H1 (cell line): ENCODE measurements around the gene GPR161. TPM values are rescaled to one million over a fixed set of nuclear protein-coding genes. Genes with fewer than 3 reads are reported as not detected.

ENCODE experiments used
- CTCF ChIA-PET: fragments of 300-600 bp; sonication (Branson Sonifier 250); formaldehyde crosslinking; loops from one replicate; lab custom pipeline; 2021; ENCODE audit not compliant: partially characterized antibody; lab: Charles Lee
- POLR2A ChIA-PET: fragments of 300-600 bp; sonication (Branson Sonifier 250); formaldehyde crosslinking; loops from one replicate; lab custom pipeline; 2021; ENCODE audit warnings: inconsistent platforms; ENCODE audit not compliant: partially characterized antibody; lab: Charles Lee
- DNase-seq, 2 experiments: peaks; one replicate each; pipeline versions ENCODE4 v3.0.0 to v3.0.0-alpha.2; 2010 to 2022; ENCODE audit warnings: low spot score in 2 of 2, low read depth in 1 of 2, mixed read lengths in 1 of 2
- FAIRE-seq: peaks from 2 replicates; lab custom pipeline; 2011; peaks lifted over from hg19 to GRCh38; lab: Jason Lieb, UNC
- H2AFZ ChIP-seq: 2 replicates; pipeline ENCODE4 v1.8.1; 2012; ENCODE audit warnings: low read length, inconsistent platforms
- H2AK5ac ChIP-seq: 2 replicates; pipeline ENCODE4 v1.6.1; 2013; ENCODE audit warnings: low read depth, low read length
- H2BK120ac ChIP-seq: replicated peaks from 2 replicates; pipeline ENCODE3; 2013; ENCODE audit warnings: low read depth, low read length, inconsistent platforms
- H2BK12ac ChIP-seq: 2 replicates; pipeline ENCODE4 v1.6.1; 2013; ENCODE audit warnings: low read depth, low read length
- H2BK15ac ChIP-seq: 2 replicates; pipeline ENCODE4 v1.6.1; 2013; ENCODE audit warnings: low read length
- H2BK20ac ChIP-seq: 2 replicates; pipeline ENCODE4 v1.6.1; 2013; ENCODE audit warnings: low read length
- H2BK5ac ChIP-seq: 2 replicates; pipeline ENCODE4 v1.6.1; 2013; ENCODE audit warnings: low read depth, low read length
- H3K14ac ChIP-seq: 2 replicates; pipeline ENCODE4 v1.6.1; 2013; ENCODE audit warnings: inconsistent platforms; ENCODE audit not compliant: insufficient read length
- H3K18ac ChIP-seq: 2 replicates; pipeline ENCODE4 v1.6.1; 2013; ENCODE audit warnings: low read length; ENCODE audit errors: extremely low read depth
- H3K23ac ChIP-seq: 2 replicates; pipeline ENCODE4 v1.6.1; 2013; ENCODE audit warnings: inconsistent platforms; ENCODE audit not compliant: insufficient read length
- H3K23me2 ChIP-seq: 2 replicates; pipeline ENCODE4 v1.6.1; 2013; ENCODE audit warnings: low read depth, low read length
- H3K27ac ChIP-seq: 2 replicates; pipeline ENCODE4 v1.6.1; 2011; ENCODE audit warnings: low read depth, low read length, inconsistent platforms
- H3K27me3 ChIP-seq, 4 experiments: replicated peaks in 1 of 4; 1 replicate in 1 of 4; 2 replicates in 3 of 4; pipeline versions ENCODE4 v1.6.1 to v1.8.1; 2011 to 2013; ENCODE audit warnings: low read length in 3 of 4, mild to moderate bottlenecking in 3 of 4, inconsistent platforms in 2 of 4, mixed read lengths in 2 of 4, moderate library complexity in 1 of 4; ENCODE audit not compliant: control insufficient read depth in 3 of 4, insufficient read depth in 3 of 4; ENCODE audit errors: extremely low read depth in 1 of 4
- H3K36me3 ChIP-seq, 4 experiments: 2 replicates each; pipeline versions ENCODE4 v1.6.1 to v1.8.1; 2011 to 2013; ENCODE audit warnings: mild to moderate bottlenecking in 4 of 4, low read length in 3 of 4, moderate library complexity in 2 of 4, control low read depth in 1 of 4, inconsistent platforms in 1 of 4; ENCODE audit not compliant: insufficient read depth in 4 of 4, control insufficient read depth in 2 of 4
- H3K4ac ChIP-seq: replicated peaks from 2 replicates; pipeline ENCODE3; 2013; ENCODE audit warnings: low read length, low read depth, mixed read lengths, inconsistent platforms; ENCODE audit not compliant: insufficient read length
- H3K4me1 ChIP-seq, 4 experiments: replicated peaks in 1 of 4; 1 replicate in 1 of 4; 2 replicates in 3 of 4; pipeline versions ENCODE4 v1.6.1 to v1.8.1; 2011 to 2013; ENCODE audit warnings: low read length in 3 of 4, inconsistent platforms in 2 of 4, mixed read lengths in 1 of 4; ENCODE audit not compliant: insufficient read depth in 4 of 4, control insufficient read depth in 3 of 4
- H3K4me2 ChIP-seq, 2 experiments: 2 replicates each; pipeline versions ENCODE4 v1.6.1 to v1.8.1; 2011 to 2013; ENCODE audit warnings: low read depth in 2 of 2, low read length in 2 of 2, control low read depth in 1 of 2, inconsistent platforms in 1 of 2, mild to moderate bottlenecking in 1 of 2; ENCODE audit not compliant: insufficient read depth in 1 of 2
- H3K4me3 ChIP-seq, 4 experiments: fragments of 200-600, 300-600 bp in 1 of 4; sonication (generic), shearing (Covaris generic), sonication (Bioruptor Twin) in 1 of 4; 2 replicates each; pipeline versions ENCODE4 v1.5.1 to v1.8.1; 2011 to 2016; ENCODE audit warnings: low read length in 4 of 4, low read depth in 3 of 4, control low read depth in 2 of 4, inconsistent platforms in 2 of 4, mild to moderate bottlenecking in 2 of 4, mixed read lengths in 1 of 4, moderate library complexity in 1 of 4; ENCODE audit not compliant: insufficient read depth in 2 of 4; ENCODE audit errors: extremely low read depth in 1 of 4
- H3K56ac ChIP-seq: replicated peaks from 2 replicates; pipeline ENCODE3; 2013; ENCODE audit warnings: low read depth, mild to moderate bottlenecking, mixed read lengths, low read length, inconsistent platforms; ENCODE audit not compliant: insufficient read length
- H3K79me1 ChIP-seq: 2 replicates; pipeline ENCODE4 v1.6.1; 2013; ENCODE audit warnings: low read depth, low read length, control low read depth
- H3K79me2 ChIP-seq, 2 experiments: 2 replicates each; pipeline versions ENCODE4 v1.6.1 to v1.8.1; 2012 to 2013; ENCODE audit warnings: low read length in 2 of 2, mild to moderate bottlenecking in 2 of 2, inconsistent platforms in 1 of 2; ENCODE audit not compliant: insufficient read depth in 2 of 2, control insufficient read depth in 1 of 2
- H3K9ac ChIP-seq, 4 experiments: replicated peaks in 1 of 4; 1 replicate in 1 of 4; 2 replicates in 3 of 4; pipeline versions ENCODE4 v1.6.1 to v1.8.1; 2011 to 2013; ENCODE audit warnings: low read depth in 3 of 4, low read length in 3 of 4, control low read depth in 2 of 4, mild to moderate bottlenecking in 2 of 4, moderate library complexity in 2 of 4, inconsistent platforms in 1 of 4; ENCODE audit errors: extremely low read depth in 1 of 4
- H3K9me3 ChIP-seq, 2 experiments: 2 replicates each; pipeline versions ENCODE4 v1.6.1 to v1.8.1; 2012 to 2013; ENCODE audit warnings: mild to moderate bottlenecking in 2 of 2, moderate library complexity in 2 of 2, control low read depth in 1 of 2, inconsistent platforms in 1 of 2, low read depth in 1 of 2, low read length in 1 of 2, mixed read lengths in 1 of 2; ENCODE audit not compliant: insufficient read depth in 2 of 2
- H4K20me1 ChIP-seq, 2 experiments: replicated peaks in 1 of 2; 2 replicates each; pipeline versions ENCODE3 to v1.8.1; 2011 to 2013; ENCODE audit warnings: inconsistent platforms in 2 of 2, low read length in 2 of 2, mild to moderate bottlenecking in 1 of 2; ENCODE audit not compliant: insufficient read depth in 2 of 2, control insufficient read depth in 1 of 2
- H4K5ac ChIP-seq: 2 replicates; pipeline ENCODE4 v1.6.1; 2013; ENCODE audit warnings: low read length, low read depth, mixed read lengths, inconsistent platforms; ENCODE audit not compliant: insufficient read length
- H4K8ac ChIP-seq: 2 replicates; pipeline ENCODE4 v1.8.0; 2013; ENCODE audit warnings: mild to moderate bottlenecking, moderate library complexity, low read length, inconsistent platforms; ENCODE audit not compliant: insufficient read depth; ENCODE audit errors: extremely low read depth
- H4K91ac ChIP-seq: replicated peaks from 2 replicates; pipeline ENCODE3; 2013; ENCODE audit warnings: low read length, mixed read lengths, inconsistent platforms; ENCODE audit not compliant: insufficient read length
- BCL11A ChIP-seq, 2 experiments: IDR thresholded peaks; one replicate each; pipeline ENCODE4 v1.6.1; 2011; ENCODE audit warnings: low read depth in 2 of 2, low read length in 2 of 2, mild to moderate bottlenecking in 2 of 2
- CEBPB ChIP-seq: IDR thresholded peaks from 2 replicates; pipeline ENCODE4 v1.6.1; 2012; ENCODE audit warnings: low read depth, low read length
- GABPA ChIP-seq: IDR thresholded peaks from 2 replicates; pipeline ENCODE4 v1.6.1; 2011; ENCODE audit warnings: mild to moderate bottlenecking, low read length, moderate library complexity, borderline replicate concordance; ENCODE audit not compliant: insufficient read depth
- JUND ChIP-seq: IDR thresholded peaks from 2 replicates; pipeline ENCODE4 v1.6.1; 2011; ENCODE audit warnings: mild to moderate bottlenecking, improper control_type of control experiment, low read length
- KDM4A ChIP-seq: IDR thresholded peaks from one replicate; pipeline ENCODE4 v1.7.1; 2012; ENCODE audit warnings: low read depth, mild to moderate bottlenecking, moderate library complexity, low read length, inconsistent platforms; ENCODE audit not compliant: severe bottlenecking
- MAFK ChIP-seq: IDR thresholded peaks from 2 replicates; pipeline ENCODE4 v1.6.1; 2012; ENCODE audit warnings: low read depth, mild to moderate bottlenecking, improper control_type of control experiment, low read length
- NANOG ChIP-seq: IDR thresholded peaks from 2 replicates; pipeline ENCODE4 v1.6.1; 2011; ENCODE audit warnings: low read length, low read depth, mild to moderate bottlenecking, inconsistent platforms; ENCODE audit not compliant: insufficient read depth, poor library complexity, severe bottlenecking
- POLR2AphosphoS5 ChIP-seq: IDR thresholded peaks from 2 replicates; pipeline ENCODE4 v1.6.1; 2011; ENCODE audit warnings: low read depth, low read length
- POU5F1 ChIP-seq: IDR thresholded peaks from 2 replicates; pipeline ENCODE4 v1.6.1; 2011; ENCODE audit warnings: low read depth, mild to moderate bottlenecking, low read length, moderate library complexity
- SIX5 ChIP-seq: IDR thresholded peaks from 2 replicates; pipeline ENCODE4 v1.6.1; 2011; ENCODE audit warnings: mild to moderate bottlenecking, low read depth, low read length
- SP2 ChIP-seq: IDR thresholded peaks from 2 replicates; pipeline ENCODE4 v1.6.1; 2012; ENCODE audit warnings: mild to moderate bottlenecking, low read length, inconsistent platforms
- WGBS, 2 experiments: shearing (Covaris generic) in 1 of 2; methylation state at CpG; one replicate each; pipeline versions ENCODE4 v1.1.6 to v1.1.7; 2013 to 2015; ENCODE audit warnings: low lambda C conversion rate in 2 of 2, mixed read lengths in 2 of 2, inconsistent platforms in 1 of 2, low coverage in 1 of 2, missing lambda C conversion rate in 1 of 2; ENCODE audit not compliant: insufficient replicate concordance in 2 of 2, insufficient coverage in 1 of 2, insufficient read length in 1 of 2; ENCODE audit errors: extremely low coverage in 1 of 2, missing lambda C conversion rate in 1 of 2; 5-methylcytosine and 5-hydroxymethylcytosine counted together
- polyA plus RNA-seq, 7 experiments: library from polyadenylated mRNA; depleted of rRNA in 3 of 7; stranded (reverse) in 5 of 7; unstranded in 2 of 7; fragments of >200 nt in 5 of 7; fragments of 200-250 nt in 2 of 7; gene quantifications; 1 replicate in 5 of 7; 2 replicates in 1 of 7; 4 replicates in 1 of 7; pipeline versions ENCODE4 v1.2.1 to v1.2.3, GENCODE V29; 2011 to 2013; ENCODE audit warnings: missing spikeins in 2 of 7, mixed read lengths in 2 of 7
- total RNA-seq: library from RNA; stranded (reverse); fragmentation: NEBNext Ultra II Directional; extraction: Animal tissue kit (Norgen Biotek cat#: 25700); gene quantifications from 2 replicates; pipeline ENCODE4 v1.2.1, GENCODE V29; 2021
- TF ChIP-seq, protein P1 (sequence below): IDR thresholded peaks from 2 replicates; pipeline ENCODE4 v1.6.1; 2011; ENCODE audit warnings: low read length, improper control_type of control experiment
- TF ChIP-seq, protein P2 (sequence below): IDR thresholded peaks from 2 replicates; pipeline ENCODE4 v1.6.1; 2011; ENCODE audit warnings: low read depth, mild to moderate bottlenecking, low read length; ENCODE audit not compliant: insufficient read depth

GPR161 gene
- total and polyA plus RNA-seq, 2 of the 8 experiments (the other 6 are each of a cell fraction or from before 2014, with no cell fraction given) = 13.7 to 16.8 TPM

DNA sequence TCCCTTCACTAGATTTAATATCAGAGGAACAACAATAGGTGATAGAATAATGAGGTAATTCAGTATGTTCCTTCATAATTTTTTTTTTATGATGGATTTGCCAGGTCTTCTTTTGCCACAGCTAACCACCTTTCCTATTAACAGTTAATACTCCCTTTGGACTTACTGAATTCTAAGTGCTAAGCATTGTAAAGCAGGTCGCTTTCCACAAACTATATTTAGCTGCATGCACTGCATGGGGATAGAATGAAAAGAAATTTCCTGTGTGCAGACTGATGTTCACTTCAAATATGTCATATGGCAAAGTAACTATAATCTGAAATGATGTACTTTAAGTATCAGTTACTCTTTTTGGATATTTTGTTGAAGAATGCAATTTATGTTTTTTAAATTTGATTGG lies 85.8 kb downstream of the GPR161 start:
- H3K23me2 ChIP-seq = no peaks in the 10 kb centered on the region
- DNase-seq (no peak), FAIRE-seq (no peak)
- H3K79me1 ChIP-seq = no peaks in the 10 kb centered on the region
- no peak overlapping the region for H4K91ac ChIP-seq
- no peak overlapping the region for H3K27ac ChIP-seq
- no peaks in the 10 kb centered on the region for H3K27me3 ChIP-seq
- POLR2A ChIA-PET = no interaction called here
- H4K5ac ChIP-seq = no peak overlapping the region
- no peak overlapping the region for H2BK15ac ChIP-seq
- WGBS, 2 experiments = 100% methylated on average over 1 of the region's 1 CpG; no CpG with 5 or more reads in 1 of the 2 experiments
- no peaks in the 10 kb centered on the region for H4K20me1 ChIP-seq
- no peak overlapping the region for H4K8ac ChIP-seq
- H2BK120ac ChIP-seq = no peak overlapping the region
- H3K18ac ChIP-seq = no peak overlapping the region
- H2BK5ac ChIP-seq = no peak overlapping the region
- no peak overlapping the region for H3K4me2 ChIP-seq
- H3K23ac ChIP-seq = no peak overlapping the region
- no peaks in the 10 kb centered on the region for H3K79me2 ChIP-seq
- no peak overlapping the region for H3K14ac ChIP-seq
- H2AK5ac ChIP-seq = no peak overlapping the region
- H3K36me3 ChIP-seq = peaks cover 0 to 4% (median under 1%) of the 10 kb centered on the region in 4 experiments; a peak in 1 of 8 replicates
- H3K9ac ChIP-seq = no peak overlapping the region
- no peak overlapping the region for H2BK12ac ChIP-seq
- H3K4ac ChIP-seq = no peak overlapping the region
- H2BK20ac ChIP-seq = no peak overlapping the region
- H3K56ac ChIP-seq = no peak overlapping the region
- no peaks in the 10 kb centered on the region for H3K4me1 ChIP-seq
- no peak overlapping the region for H3K4me3 ChIP-seq
- no peaks in the 10 kb centered on the region for H3K9me3 ChIP-seq
- CTCF ChIA-PET = interaction anchor here (1.5 kb wide), 1 partner anchor 31 kb away, joined by 8 read pairs; no protein-coding TSS in a partner anchor
- no peak overlapping the region for H2AFZ ChIP-seq
- TF ChIP-seq, protein P1, sequence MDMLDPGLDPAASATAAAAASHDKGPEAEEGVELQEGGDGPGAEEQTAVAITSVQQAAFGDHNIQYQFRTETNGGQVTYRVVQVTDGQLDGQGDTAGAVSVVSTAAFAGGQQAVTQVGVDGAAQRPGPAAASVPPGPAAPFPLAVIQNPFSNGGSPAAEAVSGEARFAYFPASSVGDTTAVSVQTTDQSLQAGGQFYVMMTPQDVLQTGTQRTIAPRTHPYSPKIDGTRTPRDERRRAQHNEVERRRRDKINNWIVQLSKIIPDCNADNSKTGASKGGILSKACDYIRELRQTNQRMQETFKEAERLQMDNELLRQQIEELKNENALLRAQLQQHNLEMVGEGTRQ = no peak
- TF ChIP-seq GABPA = no peak
- no peak for TF ChIP-seq JUND
- TF ChIP-seq, protein P2, sequence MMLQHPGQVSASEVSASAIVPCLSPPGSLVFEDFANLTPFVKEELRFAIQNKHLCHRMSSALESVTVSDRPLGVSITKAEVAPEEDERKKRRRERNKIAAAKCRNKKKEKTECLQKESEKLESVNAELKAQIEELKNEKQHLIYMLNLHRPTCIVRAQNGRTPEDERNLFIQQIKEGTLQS = no peak
- no peak for TF ChIP-seq NANOG
- no peak for TF ChIP-seq SP2
- TF ChIP-seq KDM4A = no peak
- TF ChIP-seq MAFK = no peak
- TF ChIP-seq BCL11A (IDR thresholded peaks at IDR 0.05; ENCODE audit: low read depth in 2 of 2, low read length in 2 of 2) = no peak
- no peak for TF ChIP-seq POLR2AphosphoS5
- no peak for TF ChIP-seq POU5F1
- no peak for TF ChIP-seq CEBPB
- no peak for TF ChIP-seq SIX5
